Mucosa of rectum (tissue), 2 donors: ENCODE measurements around the gene CDH18.
"Not testable (repeated sequence)": the region's sequence is repeated elsewhere in the genome, so short reads cannot be mapped to it uniquely, and the experiment has no call there.

ENCODE experiments used
- H3K27ac ChIP-seq, 2 donors: one replicate each; pipeline ENCODE4 v1.7.0; 2013; ENCODE audit warnings: inconsistent platforms in 2 of 2, low read depth in 2 of 2, low read length in 2 of 2
- H3K27me3 ChIP-seq, 2 donors: one replicate each; pipeline ENCODE4 v1.7.0; 2013; ENCODE audit warnings: low read length in 2 of 2; ENCODE audit not compliant: control insufficient read depth in 2 of 2, insufficient read depth in 2 of 2
- H3K36me3 ChIP-seq, 2 donors: one replicate each; pipeline ENCODE4 v1.7.0; 2013; ENCODE audit warnings: low read length in 2 of 2; ENCODE audit not compliant: control insufficient read depth in 2 of 2, insufficient read depth in 2 of 2
- H3K4me1 ChIP-seq, 2 donors: one replicate each; pipeline ENCODE4 v1.7.0; 2013; ENCODE audit warnings: low read length in 2 of 2, mild to moderate bottlenecking in 1 of 2; ENCODE audit not compliant: control insufficient read depth in 2 of 2, insufficient read depth in 2 of 2
- H3K4me3 ChIP-seq, 2 donors: one replicate each; pipeline ENCODE4 v1.7.0; 2013; ENCODE audit warnings: low read length in 2 of 2
- H3K9ac ChIP-seq, 2 donors: one replicate each; pipeline ENCODE4 v1.7.0; 2013; ENCODE audit warnings: low read length in 2 of 2, low read depth in 1 of 2, mild to moderate bottlenecking in 1 of 2
- H3K9me3 ChIP-seq, 2 donors: one replicate each; pipeline ENCODE4 v1.7.0; 2013; ENCODE audit warnings: low read length in 2 of 2; ENCODE audit not compliant: control insufficient read depth in 2 of 2
- donor health status: healthy.
- donor health status: Normal muscosa, but diverticular disease.

Gene CDH18

GRCh38 chr5:19806756-19807155 lies 181.2 kb downstream of the CDH18 start:
- Histone ChIP-seq H3K4me3 (no peak overlapping the region), H3K4me1 (no peaks in the 10 kb centered on the region), H3K27ac (no peak overlapping the region), H3K36me3 (no peaks in the 10 kb centered on the region), H3K27me3 (no peaks in the 10 kb centered on the region), H3K9me3 (no peaks in the 10 kb centered on the region), H3K9ac (no peak overlapping the region)

DNA sequence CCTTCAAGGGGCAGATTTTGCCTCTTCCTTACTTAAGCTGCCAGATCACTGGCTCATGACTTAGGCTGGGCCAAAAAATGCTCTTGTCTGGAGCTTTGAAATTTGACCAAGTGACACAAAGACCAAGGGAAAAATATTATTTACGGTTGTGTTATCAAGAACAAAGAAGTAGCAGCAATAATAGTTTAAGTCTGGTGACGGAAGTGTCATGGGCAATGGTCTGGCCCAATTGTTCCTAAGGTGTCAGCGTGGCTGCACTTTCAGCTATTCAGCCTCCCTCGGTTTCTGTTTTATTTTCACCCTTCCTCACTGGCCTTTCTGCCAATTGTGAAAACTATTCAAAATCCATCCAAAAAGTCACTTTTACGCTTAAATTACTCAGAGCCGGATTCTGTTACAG lies 185.3 kb downstream of the CDH18 start:
- H3K27ac ChIP-seq, result no peak overlapping the region
- H3K9me3 ChIP-seq, result no peaks in the 10 kb centered on the region
- no peaks in the 10 kb centered on the region for H3K4me1 ChIP-seq
- no peaks in the 10 kb centered on the region for H3K27me3 ChIP-seq
- no peaks in the 10 kb centered on the region for H3K36me3 ChIP-seq
- no peak overlapping the region for H3K9ac ChIP-seq
- H3K4me3 ChIP-seq, result no peak overlapping the region

DNA sequence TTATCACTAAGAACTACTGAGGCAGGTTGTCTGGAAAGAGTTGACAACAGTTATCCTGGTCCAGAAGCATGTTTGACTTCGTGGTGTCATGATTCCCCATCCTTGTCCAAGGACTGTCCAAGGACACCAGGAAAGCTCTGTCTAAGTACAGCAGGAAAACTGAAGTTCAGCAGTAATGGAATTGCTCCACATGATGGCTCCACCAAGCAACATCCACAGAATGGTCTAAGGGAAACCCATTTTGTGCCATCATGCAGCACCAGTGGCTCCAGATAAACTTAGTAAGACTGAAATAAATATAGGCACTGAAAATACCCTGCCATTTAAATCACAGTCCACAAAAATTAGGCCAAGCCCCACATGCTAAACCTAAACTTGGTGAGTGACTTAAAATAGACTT lies 192.8 kb downstream of the CDH18 start:
- no peaks in the 10 kb centered on the region for H3K9me3 ChIP-seq
- H3K27me3 ChIP-seq, result no peaks in the 10 kb centered on the region
- no peak overlapping the region for H3K27ac ChIP-seq
- no peaks in the 10 kb centered on the region for H3K4me1 ChIP-seq
- no peaks in the 10 kb centered on the region for H3K36me3 ChIP-seq
- no peak overlapping the region for H3K4me3 ChIP-seq
- H3K9ac ChIP-seq, result no peak overlapping the region

DNA sequence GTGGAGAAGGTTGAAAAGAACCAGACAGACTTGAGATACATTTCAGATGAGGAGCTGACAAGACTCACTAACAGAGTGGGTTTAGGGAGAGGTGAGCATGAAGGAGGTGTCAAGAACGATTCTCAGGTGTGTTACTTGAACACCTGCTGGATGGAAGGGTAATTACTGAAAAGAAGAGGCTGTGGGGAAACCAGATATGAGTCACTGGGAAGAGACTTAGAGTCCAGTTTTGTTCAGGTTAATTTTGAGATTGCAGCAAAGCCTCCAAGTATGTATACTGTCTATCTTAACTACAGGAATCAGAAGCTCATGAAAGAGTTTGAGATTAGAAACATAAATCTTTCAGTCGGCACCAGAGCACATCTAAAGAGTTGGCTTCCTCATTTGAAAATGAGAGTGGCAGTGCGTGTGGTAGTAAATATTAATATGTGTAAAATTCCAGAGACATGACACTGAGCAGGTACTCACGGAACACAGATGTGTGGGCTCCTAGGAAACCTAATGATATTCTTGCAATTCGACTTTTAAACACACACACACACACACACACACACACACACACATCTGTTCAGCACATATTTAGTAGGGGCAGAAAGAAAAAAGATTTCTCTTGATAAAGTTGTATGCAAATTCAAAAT lies 197.1 kb downstream of the CDH18 start:
- H3K4me1 ChIP-seq, result no peaks in the 10 kb centered on the region
- H3K4me3 ChIP-seq, result no peak overlapping the region
- H3K36me3 ChIP-seq, result no peaks in the 10 kb centered on the region
- no peaks in the 10 kb centered on the region for H3K27me3 ChIP-seq
- no peak overlapping the region for H3K9ac ChIP-seq
- no peaks in the 10 kb centered on the region for H3K9me3 ChIP-seq
- no peak overlapping the region for H3K27ac ChIP-seq

DNA sequence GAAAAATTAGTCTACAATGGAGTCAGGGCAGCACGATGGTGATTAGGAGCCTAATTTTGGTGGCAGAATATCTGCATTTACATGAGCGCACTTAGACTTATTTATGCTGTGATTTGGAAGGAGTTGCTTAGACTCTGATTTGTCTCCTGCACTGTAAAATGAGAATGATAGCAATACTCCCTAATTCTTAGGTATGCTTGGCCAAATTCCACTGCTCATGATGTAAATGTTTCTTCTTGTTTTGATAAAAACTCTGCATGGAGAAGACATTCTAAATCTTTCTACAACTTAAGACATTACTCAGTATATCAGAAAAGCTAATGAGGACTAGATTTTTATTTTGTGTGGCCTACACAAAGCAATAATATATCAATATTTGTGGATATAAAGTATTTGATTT lies 205.4 kb downstream of the CDH18 start:
- Histone ChIP-seq H3K9ac (no peak overlapping the region), H3K36me3 (no peaks in the 10 kb centered on the region), H3K9me3 (no peaks in the 10 kb centered on the region), H3K4me1 (no peaks in the 10 kb centered on the region), H3K27me3 (no peaks in the 10 kb centered on the region), H3K27ac (no peak overlapping the region), H3K4me3 (no peak overlapping the region)

DNA sequence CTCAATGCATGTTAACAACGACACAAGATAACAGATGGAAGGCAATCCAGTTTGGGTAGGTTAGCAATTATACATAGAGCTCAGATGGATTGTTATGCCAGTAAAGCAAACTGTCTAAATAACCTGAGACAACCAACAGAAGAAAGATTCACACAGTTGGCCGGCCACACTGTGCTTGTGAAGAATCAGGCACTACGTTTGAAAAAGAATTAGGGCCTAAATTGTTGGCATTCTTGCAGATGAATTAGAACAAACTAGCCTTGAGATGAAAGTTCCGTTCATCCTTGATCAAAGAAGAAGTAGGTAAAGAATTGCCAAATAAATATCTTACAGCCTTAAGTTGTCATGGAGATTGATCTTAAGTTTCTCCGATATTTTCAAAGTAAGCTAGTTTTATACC lies 210.6 kb downstream of the CDH18 start:
- H3K4me3 ChIP-seq, result no peak overlapping the region
- H3K9me3 ChIP-seq, result peaks cover 0 to 2% of the 10 kb centered on the region in 2 donors
- no peak overlapping the region for H3K27ac ChIP-seq
- H3K27me3 ChIP-seq, result no peaks in the 10 kb centered on the region
- no peaks in the 10 kb centered on the region for H3K36me3 ChIP-seq
- H3K4me1 ChIP-seq, result no peaks in the 10 kb centered on the region
- no peak overlapping the region for H3K9ac ChIP-seq

DNA sequence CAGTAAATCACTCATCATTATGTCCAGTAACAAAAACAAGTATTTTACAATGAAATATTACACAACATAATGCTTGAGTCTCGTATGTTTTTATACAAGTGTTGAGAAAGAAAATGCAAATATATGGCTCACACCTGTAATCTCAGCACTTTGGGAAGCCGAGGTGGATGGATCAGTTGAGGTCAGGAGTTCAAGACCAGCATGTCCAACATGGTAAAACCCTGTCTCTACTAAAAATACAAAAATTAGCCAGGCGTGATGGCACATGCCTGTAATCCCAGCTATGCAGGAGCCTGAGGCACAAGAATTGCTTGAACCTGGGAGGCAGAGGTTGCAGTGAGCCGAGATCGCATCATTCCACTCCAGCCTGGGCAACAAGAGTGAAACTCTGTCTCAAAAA lies 211.1 kb downstream of the CDH18 start:
- not testable (repeated sequence) for H3K9me3 ChIP-seq, H3K27me3 ChIP-seq, H3K4me3 ChIP-seq, H3K36me3 ChIP-seq, H3K4me1 ChIP-seq, H3K27ac ChIP-seq, H3K9ac ChIP-seq

DNA sequence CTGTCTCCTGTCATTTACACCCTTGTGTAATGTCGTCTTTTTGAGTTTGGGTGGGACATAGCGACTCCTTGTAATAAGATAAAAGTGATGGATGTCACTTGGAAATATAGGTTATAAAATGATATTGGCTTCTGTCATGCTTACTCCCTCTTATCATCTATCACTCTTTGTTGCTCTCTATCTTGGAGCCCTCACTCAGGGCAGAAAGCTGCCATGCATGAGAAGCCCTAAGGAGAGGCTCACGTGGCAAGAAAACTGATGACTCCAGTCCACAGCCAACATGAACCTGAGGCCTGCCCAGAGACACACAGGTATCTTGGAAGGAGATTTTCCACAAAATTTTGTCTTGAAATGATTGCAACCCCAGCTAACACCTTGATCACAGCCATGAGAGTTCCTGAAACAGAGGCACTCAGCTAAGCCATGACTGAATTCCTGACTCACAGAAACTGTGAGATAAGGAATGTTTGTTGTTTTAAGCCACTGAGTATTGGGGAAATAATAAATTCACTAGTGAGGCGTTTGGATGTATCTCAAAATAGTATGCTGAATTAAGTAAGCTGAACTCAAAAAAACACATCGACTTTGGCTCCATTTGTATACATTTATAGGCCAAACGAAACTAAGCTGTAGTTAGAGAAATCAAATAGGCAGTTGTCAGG lies 216.7 kb downstream of the CDH18 start:
- no peaks in the 10 kb centered on the region for H3K27me3 ChIP-seq
- H3K4me3 ChIP-seq, result no peak overlapping the region
- no peaks in the 10 kb centered on the region for H3K36me3 ChIP-seq
- H3K9me3 ChIP-seq, result no peaks in the 10 kb centered on the region
- H3K9ac ChIP-seq, result no peak overlapping the region
- H3K27ac ChIP-seq, result no peak overlapping the region
- H3K4me1 ChIP-seq, result no peaks in the 10 kb centered on the region

DNA sequence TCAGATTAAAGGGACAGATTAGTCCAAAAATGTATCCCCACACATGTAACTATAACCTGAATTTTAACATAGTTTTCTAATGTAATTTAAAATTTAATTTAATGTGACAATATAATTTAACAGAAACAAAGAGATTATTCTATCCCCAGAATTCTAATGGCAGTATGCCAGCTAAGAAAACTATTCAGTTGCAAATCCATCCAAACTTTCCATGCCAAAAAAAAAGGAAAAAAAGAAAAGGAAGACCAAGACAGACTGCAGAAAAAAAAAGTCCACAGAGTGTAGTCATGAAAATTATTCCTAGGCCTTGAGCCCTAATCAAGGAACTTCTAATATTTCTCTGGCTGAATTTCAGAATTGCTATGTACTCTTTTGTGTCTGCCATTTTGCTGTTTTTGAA lies 217.6 kb downstream of the CDH18 start:
- Histone ChIP-seq H3K9ac (no peak overlapping the region), H3K4me3 (no peak overlapping the region), H3K36me3 (no peaks in the 10 kb centered on the region), H3K27me3 (no peaks in the 10 kb centered on the region), H3K27ac (no peak overlapping the region), H3K9me3 (no peaks in the 10 kb centered on the region), H3K4me1 (no peaks in the 10 kb centered on the region)

DNA sequence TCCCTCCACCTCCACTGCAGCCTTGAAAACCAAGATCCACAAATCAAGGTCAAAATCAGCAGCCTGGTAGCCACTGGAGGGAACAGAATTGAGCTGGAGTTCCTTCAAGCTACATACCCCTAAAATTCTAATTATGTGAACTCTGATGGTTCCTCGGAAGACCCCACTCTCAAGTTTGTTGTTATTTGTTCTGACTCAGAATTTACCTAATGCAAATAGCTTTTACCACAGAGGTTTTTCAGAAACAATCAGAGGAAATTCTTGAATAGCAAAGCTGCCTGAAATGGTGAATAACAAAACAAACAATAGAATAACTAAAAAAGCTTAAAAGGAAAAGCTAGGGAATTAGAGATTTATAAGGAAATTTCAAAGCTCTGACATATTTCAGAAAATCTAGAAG lies 220.0 kb downstream of the CDH18 start:
- H3K27ac ChIP-seq, result no peak overlapping the region
- no peaks in the 10 kb centered on the region for H3K27me3 ChIP-seq
- H3K9me3 ChIP-seq, result no peaks in the 10 kb centered on the region
- H3K9ac ChIP-seq, result no peak overlapping the region
- no peak overlapping the region for H3K4me3 ChIP-seq
- H3K4me1 ChIP-seq, result no peaks in the 10 kb centered on the region
- H3K36me3 ChIP-seq, result no peaks in the 10 kb centered on the region
